Measurements from ENCODE around the gene RPRD1B. TPM values are rescaled to one million over a fixed set of nuclear protein-coding genes. Genes with fewer than 3 reads are reported as not detected.

RPRD1B gene
- total RNA-seq, 1 experiment from 2014 or later = 55.1 TPM

Other genes starting within 250 kb of the RPRD1B start
- gene VSTM2L, start 130.6 kb upstream of the RPRD1B start, total RNA-seq (2021) = 1.4 and 2.3 TPM in 2 replicates
- 29.1 and 34.2 TPM in 2 replicates for gene TTI1, start 290 bp upstream of the RPRD1B start, total RNA-seq (2021)
- gene TGM2, start 131.5 kb downstream of the RPRD1B start, total RNA-seq (2021) = 286 and 333 TPM in 2 replicates
- gene KIAA1755, start 227.0 kb downstream of the RPRD1B start, total RNA-seq (2021) = 0.22 and 0.30 TPM in 2 replicates

Data from PC-9 (cell line).